T-cell (primary cell): Measurements from ENCODE around the gene SDK1. TPM values are rescaled to one million over a fixed set of nuclear protein-coding genes. Genes with fewer than 3 reads are reported as not detected.

ENCODE experiments used
- ATAC-seq, 4 experiments: fragments of 200-7000 bp in 3 of 4; fragments of 150-1000 bp in 1 of 4; cut with Tn5 transposase; replicated peaks in 1 of 4; 1 replicate in 3 of 4; 2 replicates in 1 of 4; pipeline ENCODE4 v1.10.0; 2021; ENCODE audit warnings: moderate library complexity in 3 of 4, mild to moderate bottlenecking in 2 of 4, moderate number of reproducible peaks in 1 of 4
- CTCF ChIA-PET, 2 donors: fragments of 300-600 bp; sonication (Branson Sonifier 250); formaldehyde crosslinking; loops; one replicate each; lab custom pipeline; 2022; ENCODE audit warnings: antibody characterized with exemption in 2 of 2; lab: Charles Lee
- POLR2A ChIA-PET, 2 donors: fragments of 300-600 bp; sonication (Branson Sonifier 250); formaldehyde crosslinking; loops; one replicate each; lab custom pipeline; 2022; ENCODE audit warnings: antibody characterized with exemption in 2 of 2; lab: Charles Lee
- DNase-seq, 35 experiments: peaks; one replicate each; pipeline versions ENCODE4 v3.0.0 to v3.0.0-alpha.2; 2013 to 2023
- H3K27ac ChIP-seq: one replicate; pipeline ENCODE4 v1.5.1; 2013; ENCODE audit warnings: low read length
- H3K27me3 ChIP-seq, 2 experiments: replicated peaks in 1 of 2; 1 replicate in 1 of 2; 2 replicates in 1 of 2; pipeline versions ENCODE4 v1.6.1 to v1.7.0; 2013; ENCODE audit warnings: low read length in 1 of 2, mixed read lengths in 1 of 2; ENCODE audit not compliant: control insufficient read depth in 2 of 2, insufficient read depth in 2 of 2; ENCODE audit errors: extremely low read depth in 1 of 2
- H3K36me3 ChIP-seq, 2 donors: 1 replicate in 1 of 2; 2 replicates in 1 of 2; pipeline versions ENCODE4 v1.6.1 to v1.7.0; 2013; ENCODE audit warnings: low read length in 1 of 2; ENCODE audit not compliant: control insufficient read depth in 2 of 2, insufficient read depth in 1 of 2; ENCODE audit errors: extremely low read depth in 1 of 2
- H3K4me1 ChIP-seq, 2 experiments: 1 replicate in 1 of 2; 2 replicates in 1 of 2; pipeline versions ENCODE4 v1.6.1 to v1.7.0; 2013; ENCODE audit warnings: low read length in 2 of 2, mixed read lengths in 1 of 2; ENCODE audit not compliant: insufficient read depth in 2 of 2, control insufficient read depth in 1 of 2; ENCODE audit errors: extremely low read depth in 1 of 2
- H3K4me3 ChIP-seq, 2 donors: 1 replicate in 1 of 2; 2 replicates in 1 of 2; pipeline versions ENCODE4 v1.5.1 to v1.7.0; 2013; ENCODE audit warnings: mild to moderate bottlenecking in 2 of 2, low read length in 1 of 2, moderate library complexity in 1 of 2; ENCODE audit not compliant: control insufficient read depth in 1 of 2; ENCODE audit errors: extremely low read depth in 1 of 2
- H3K9me3 ChIP-seq: 2 replicates; pipeline ENCODE4 v1.7.0; 2013
- H3K27ac Mint-ChIP-seq, 2 donors: one replicate each; pipeline ENCODE4 v1.8.0; 2020 to 2021; ENCODE audit warnings: mild to moderate bottlenecking in 2 of 2, mixed read lengths in 2 of 2
- H3K27me3 Mint-ChIP-seq, 2 donors: one replicate each; pipeline ENCODE4 v1.8.0; 2021 to 2022; ENCODE audit warnings: mixed read lengths in 2 of 2
- H3K36me3 Mint-ChIP-seq: one replicate; pipeline ENCODE4 v1.8.0; 2021; ENCODE audit warnings: mixed read lengths
- H3K4me1 Mint-ChIP-seq, 3 donors: one replicate each; pipeline ENCODE4 v1.8.0; 2020 to 2022; ENCODE audit warnings: mixed read lengths in 3 of 3, mild to moderate bottlenecking in 1 of 3
- H3K4me3 Mint-ChIP-seq, 3 donors: one replicate each; pipeline ENCODE4 v1.8.0; 2020 to 2022; ENCODE audit warnings: mild to moderate bottlenecking in 3 of 3, mixed read lengths in 3 of 3, moderate library complexity in 3 of 3
- H3K9me3 Mint-ChIP-seq, 3 donors: one replicate each; pipeline ENCODE4 v1.8.0; 2020 to 2022; ENCODE audit warnings: mixed read lengths in 3 of 3
- WGBS: methylation state at CpG from one replicate; pipeline ENCODE4 v1.1.5; 2013; ENCODE audit warnings: missing lambda C conversion rate; ENCODE audit not compliant: insufficient coverage; 5-methylcytosine and 5-hydroxymethylcytosine counted together
- total RNA-seq, 35 experiments: library from RNA in 6 of 35; stranded (reverse) in 6 of 35; fragments of 120-200 nt in 1 of 35; gene quantifications; one replicate each; pipeline versions ENCODE4 v1.2.1 to v1.2.4 and lab custom pipeline; 2013 to 2026

Gene SDK1
- total RNA-seq, 5 donors from 2014 or later (not counting 1 experiment from before 2014, with no cell fraction given) = 0.47 to 1.7 (median 0.63) TPM

- Mint-ChIP-seq H3K27me3 (peaks cover 37 to 44% of the 10 kb centered on the region in 2 donors), H3K9me3 (no peaks in the 10 kb centered on the region), H3K4me1 (no peaks in the 10 kb centered on the region), H3K27ac (no peak overlapping the region), H3K36me3 (peaks cover 3% of the 10 kb centered on the region), H3K4me3 (no peak overlapping the region)
- Histone ChIP-seq H3K36me3 (no peaks in the 10 kb centered on the region), H3K27ac (no peak overlapping the region), H3K4me1 (no peaks in the 10 kb centered on the region), H3K27me3 (peaks cover 2 to 17% of the 10 kb centered on the region in 2 experiments), H3K9me3 (no peaks in the 10 kb centered on the region), H3K4me3 (no peak overlapping the region)
- ATAC-seq = no peak
- CTCF ChIA-PET = no interaction called here
- no peak for DNase-seq
- 73% methylated on average over 3 of the region's 3 CpGs for WGBS
- POLR2A ChIA-PET = no interaction called here
Observed at GRCh38 chr7:3338161-3338560, 37.1 kb downstream of the SDK1 start.

- Mint-ChIP-seq H3K36me3 (no peaks in the 10 kb centered on the region), H3K27me3 (peaks cover 0 to 8% of the 10 kb centered on the region in 2 donors), H3K4me1 (no peaks in the 10 kb centered on the region), H3K9me3 (no peaks in the 10 kb centered on the region), H3K27ac (no peak overlapping the region), H3K4me3 (no peak overlapping the region)
- Histone ChIP-seq H3K27ac (no peak overlapping the region), H3K4me1 (no peaks in the 10 kb centered on the region), H3K4me3 (no peak overlapping the region), H3K36me3 (no peaks in the 10 kb centered on the region), H3K9me3 (no peaks in the 10 kb centered on the region), H3K27me3 (no peaks in the 10 kb centered on the region)
- WGBS = 83% methylated on average over 4 of the region's 12 CpGs
- ATAC-seq = no peak
- no peak for DNase-seq
- CTCF ChIA-PET = interaction anchor here (0.6 to 0.7 kb wide), 4 partner anchors 8 to 1214 kb away, joined by 3 to 6 read pairs (median 3); no protein-coding TSS in a partner anchor
- POLR2A ChIA-PET = interaction anchor here in 1 of 2 donors (0.5 kb wide), 1 partner anchor 8 kb away, joined by 6 read pairs; no protein-coding TSS in a partner anchor
Observed at GRCh38 chr7:3345699-3346481, 44.8 kb downstream of the SDK1 start.

- Mint-ChIP-seq H3K27ac (no peak overlapping the region), H3K4me3 (no peak overlapping the region), H3K36me3 (no peaks in the 10 kb centered on the region), H3K9me3 (no peaks in the 10 kb centered on the region), H3K4me1 (no peaks in the 10 kb centered on the region), H3K27me3 (peaks cover 0 to 8% of the 10 kb centered on the region in 2 donors)
- CTCF ChIA-PET = no interaction called here
- H3K36me3 ChIP-seq = no peaks in the 10 kb centered on the region
- H3K27ac ChIP-seq = no peak overlapping the region
- H3K4me3 ChIP-seq = no peak overlapping the region
- POLR2A ChIA-PET = no interaction called here
- DNase-seq (no peak), ATAC-seq (no peak)
- WGBS = 80% methylated on average over 1 of the region's 2 CpGs
- no peaks in the 10 kb centered on the region for H3K4me1 ChIP-seq
- no peaks in the 10 kb centered on the region for H3K27me3 ChIP-seq
- H3K9me3 ChIP-seq = no peaks in the 10 kb centered on the region
Observed at GRCh38 chr7:3349126-3349525, 48.1 kb downstream of the SDK1 start.

- H3K9me3 ChIP-seq = no peaks in the 10 kb centered on the region
- no peaks in the 10 kb centered on the region for H3K36me3 ChIP-seq
- Mint-ChIP-seq H3K27me3 (peaks cover 2 to 7% of the 10 kb centered on the region in 2 donors), H3K9me3 (peaks cover 0 to 6% (median 0%) of the 10 kb centered on the region in 3 donors), H3K4me3 (no peak overlapping the region), H3K4me1 (no peaks in the 10 kb centered on the region), H3K36me3 (no peaks in the 10 kb centered on the region), H3K27ac (no peak overlapping the region)
- no peak overlapping the region for H3K4me3 ChIP-seq
- ATAC-seq (no peak), DNase-seq (no peak)
- POLR2A ChIA-PET = no interaction called here
- H3K27ac ChIP-seq = no peak overlapping the region
- H3K27me3 ChIP-seq = peaks cover 0 to 3% of the 10 kb centered on the region in 2 experiments
- WGBS = 100% methylated on average over 2 of the region's 6 CpGs
- no peaks in the 10 kb centered on the region for H3K4me1 ChIP-seq
- CTCF ChIA-PET = interaction anchor here in 1 of 2 donors (0.7 kb wide), 1 partner anchor 10 kb away, joined by 3 read pairs; no protein-coding TSS in a partner anchor
Observed at GRCh38 chr7:3356173-3356572, 55.1 kb downstream of the SDK1 start.

GRCh38 chr7:3358991-3359390, 57.9 kb downstream of the SDK1 start:
- H3K9me3 ChIP-seq = no peaks in the 10 kb centered on the region
- Mint-ChIP-seq H3K27ac (no peak overlapping the region), H3K9me3 (peaks cover 0 to 6% (median 0%) of the 10 kb centered on the region in 3 donors), H3K4me3 (no peak overlapping the region), H3K27me3 (peaks cover 2 to 7% of the 10 kb centered on the region in 2 donors), H3K36me3 (no peaks in the 10 kb centered on the region), H3K4me1 (no peaks in the 10 kb centered on the region)
- H3K4me3 ChIP-seq = no peak overlapping the region
- CTCF ChIA-PET = no interaction called here
- no peak overlapping the region for H3K27ac ChIP-seq
- 100% methylated on average over 2 of the region's 5 CpGs for WGBS
- POLR2A ChIA-PET = no interaction called here
- H3K36me3 ChIP-seq = no peaks in the 10 kb centered on the region
- peaks cover 3% of the 10 kb centered on the region in 2 experiments for H3K27me3 ChIP-seq
- DNase-seq = no peak
- H3K4me1 ChIP-seq = no peaks in the 10 kb centered on the region
- no peak for ATAC-seq

GRCh38 chr7:3367261-3367660, 66.2 kb downstream of the SDK1 start:
- Mint-ChIP-seq H3K27ac (no peak overlapping the region), H3K4me3 (no peak overlapping the region), H3K4me1 (peaks cover 5 to 10% (median 8%) of the 10 kb centered on the region in 3 donors), H3K27me3 (peaks cover 4 to 37% of the 10 kb centered on the region in 2 donors), H3K9me3 (no peaks in the 10 kb centered on the region), H3K36me3 (no peaks in the 10 kb centered on the region)
- peaks cover 0 to 2% of the 10 kb centered on the region in 2 experiments for H3K4me1 ChIP-seq
- peaks cover 3% of the 10 kb centered on the region in 2 experiments for H3K27me3 ChIP-seq
- no peak overlapping the region for H3K27ac ChIP-seq
- ATAC-seq (no peak), DNase-seq (no peak)
- H3K9me3 ChIP-seq = no peaks in the 10 kb centered on the region
- WGBS = no CpG with 5 or more reads among the region's 1 CpG
- no peaks in the 10 kb centered on the region for H3K36me3 ChIP-seq
- ChIA-PET POLR2A (no interaction called here), CTCF (no interaction called here)
- no peak overlapping the region for H3K4me3 ChIP-seq
